NCI-H1694 (cell line): ENCODE data around the gene GALNT3.

Experiments used
- DNase-seq: peaks from one replicate; lab custom pipeline; 2025; lab: John Stamatoyannopoulos, UW

Gene GALNT3

DNA sequence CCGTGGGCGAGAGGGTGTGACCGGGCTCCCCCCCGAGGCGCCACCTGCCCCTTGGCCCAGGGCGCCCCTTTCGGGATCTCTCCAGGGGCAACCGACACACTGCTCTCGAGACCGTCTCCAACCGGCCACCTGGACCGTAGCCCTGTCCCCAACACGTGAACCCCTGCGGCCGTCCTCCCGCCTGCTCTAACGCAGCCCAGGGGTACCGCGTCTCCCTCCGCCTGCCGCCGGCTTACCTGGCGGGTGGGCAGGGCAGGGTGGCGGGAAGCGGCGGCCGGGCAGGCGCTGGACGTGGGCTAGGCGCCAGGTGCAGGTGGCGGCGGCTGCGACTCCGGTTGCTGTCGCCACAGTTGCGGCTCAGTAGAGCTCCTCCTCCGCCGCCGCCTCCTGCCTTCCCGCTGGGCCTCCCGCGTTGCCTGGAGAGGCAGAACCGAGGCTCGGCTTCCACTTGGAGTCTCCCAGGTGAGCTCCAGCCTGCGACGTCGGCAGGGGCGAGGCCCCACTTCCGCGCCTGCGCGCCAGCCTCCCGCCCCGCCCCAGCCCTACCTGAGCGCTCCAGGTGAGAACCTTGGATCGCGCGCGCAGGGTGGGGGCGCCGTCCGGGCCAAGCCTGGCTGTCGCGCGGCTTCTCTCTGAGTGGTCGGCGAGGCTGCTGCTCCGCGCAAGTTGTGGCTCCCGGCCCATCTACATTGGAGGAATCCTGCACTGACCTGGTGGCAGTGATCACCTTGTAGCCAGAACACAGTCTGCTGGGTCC lies at the start of gene GALNT3:
Gene GALNT3 (minus strand): TSS at position 469 of the 757 bp plus-strand sequence. CDS start 23,547 bp downstream, outside the sequence.
- no peak for DNase-seq

DNA sequence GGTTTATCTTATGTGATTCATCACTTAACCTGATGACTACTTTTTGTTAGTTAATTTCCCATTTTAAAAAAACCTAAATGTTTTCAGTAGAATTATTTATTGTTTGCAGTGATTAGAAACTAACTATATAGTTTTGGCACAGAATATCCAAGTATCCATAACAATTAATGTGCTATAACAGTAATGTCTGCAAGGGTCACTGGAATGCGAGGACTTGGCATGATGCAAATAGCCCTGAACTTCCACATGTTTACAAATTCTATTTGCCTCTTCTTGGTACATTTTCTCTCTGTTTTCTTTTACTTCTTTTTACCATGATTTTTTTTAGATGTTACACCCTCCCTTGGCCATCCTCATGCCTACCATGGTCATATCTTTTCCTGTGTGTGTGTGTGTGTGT lies 49.3 kb upstream of the GALNT3 start:
- no peak for DNase-seq

DNA sequence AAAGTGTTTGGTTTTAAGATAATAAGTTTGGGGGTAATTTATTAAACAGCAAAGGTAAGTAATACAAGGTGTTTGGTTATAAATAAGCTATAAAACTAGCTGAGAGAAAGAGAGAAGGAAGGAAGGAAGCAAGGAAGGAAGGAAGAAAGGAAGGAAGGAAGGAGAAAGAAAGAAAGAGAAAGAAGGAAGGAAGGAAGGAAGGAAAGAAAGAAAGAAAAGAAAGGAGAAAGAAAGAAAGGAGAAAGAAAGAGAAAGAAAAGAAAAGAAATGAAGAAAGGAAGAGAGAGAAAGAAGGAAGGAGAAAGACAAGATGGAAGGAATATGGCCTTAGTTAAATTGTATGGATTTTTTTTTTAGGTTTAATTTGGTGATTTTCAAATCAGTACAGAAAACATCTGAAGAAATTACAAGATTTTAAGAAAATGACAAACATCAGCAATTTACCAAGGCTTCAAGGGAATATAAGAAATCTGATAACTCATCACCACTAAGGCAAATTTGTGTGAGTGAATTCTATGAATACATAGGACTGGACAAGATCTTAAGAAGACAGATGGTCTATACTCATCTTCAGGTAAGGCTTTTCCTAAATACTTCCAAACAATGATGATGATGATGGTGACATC lies 46.4 kb upstream of the GALNT3 start:
- DNase-seq, result no peak

DNA sequence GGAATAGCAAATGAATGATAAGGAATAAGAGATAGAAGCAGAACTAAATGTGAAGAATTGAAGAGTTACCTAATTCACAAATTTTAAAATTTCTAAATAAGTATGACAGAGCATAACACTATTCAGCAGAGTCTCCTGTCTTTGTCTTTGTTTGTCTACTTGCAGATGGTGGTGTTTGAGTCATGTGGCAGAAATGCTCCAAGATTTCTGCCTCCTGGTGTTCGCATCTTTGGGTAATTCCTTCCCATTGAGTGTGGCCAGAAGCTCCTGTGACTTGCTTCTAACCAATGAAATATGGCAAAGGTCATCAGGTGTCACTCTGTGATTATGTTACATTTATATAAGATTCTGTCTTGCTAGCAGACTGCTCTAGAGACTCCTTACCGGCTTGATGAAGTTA lies 45.6 kb upstream of the GALNT3 start:
- DNase-seq, result no peak

DNA sequence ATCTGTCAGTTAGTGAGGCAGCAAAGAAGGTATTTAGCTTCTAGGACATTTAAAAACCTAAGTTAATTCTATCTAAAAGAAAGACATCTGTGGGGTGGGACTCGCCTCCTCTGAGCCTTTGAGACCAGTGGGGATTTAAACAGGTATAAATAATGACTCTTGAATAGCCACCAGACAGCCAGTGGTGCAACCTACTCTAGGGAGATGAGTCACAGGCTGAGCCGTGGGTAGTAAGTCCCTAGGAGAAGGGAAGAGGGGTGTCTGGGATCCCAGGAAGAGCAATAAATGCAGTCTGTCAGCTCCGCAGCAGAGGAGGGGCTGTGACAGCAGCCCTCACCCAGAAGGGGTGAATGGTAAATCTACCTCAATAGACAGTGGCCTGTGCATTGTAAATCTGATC lies 43.1 kb upstream of the GALNT3 start:
- DNase-seq, result no peak

DNA sequence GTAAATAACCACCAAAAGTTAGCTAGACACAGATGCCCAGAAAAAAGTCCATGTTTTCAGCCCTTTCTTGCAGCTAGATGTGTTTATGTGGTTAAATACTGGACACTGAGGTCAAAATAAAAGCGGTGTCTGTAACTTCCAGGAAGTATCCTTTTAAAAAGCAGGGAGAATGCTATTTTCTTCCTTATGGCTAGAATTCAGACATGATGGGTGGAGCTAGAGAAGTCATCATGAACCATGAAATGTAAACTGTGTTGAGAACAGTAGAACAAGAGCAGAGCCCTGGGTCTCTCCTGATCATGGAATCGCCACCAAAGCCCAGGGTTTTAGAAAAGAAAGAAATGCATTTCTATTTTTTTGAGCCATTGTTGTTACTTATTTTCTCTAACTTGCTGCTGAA lies 41.3 kb upstream of the GALNT3 start:
- no peak for DNase-seq

DNA sequence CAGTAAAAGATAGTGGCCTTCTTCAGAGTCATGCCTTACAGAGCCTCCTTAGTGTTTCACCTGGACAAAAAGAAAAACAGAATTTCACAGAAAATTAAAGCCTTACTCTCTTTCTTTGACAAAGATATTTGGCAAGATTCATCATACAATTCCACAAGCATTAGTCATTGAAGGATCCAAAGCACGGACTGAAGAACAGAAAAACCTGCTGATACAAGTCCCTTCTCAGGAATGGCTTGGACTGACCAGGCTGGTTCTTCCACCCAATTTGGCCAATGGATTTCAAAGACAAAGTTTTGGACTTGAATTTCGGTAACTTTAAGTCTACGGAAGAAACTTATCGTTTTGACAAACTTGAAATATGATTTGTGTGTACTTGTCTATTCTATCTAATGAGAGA lies 39.1 kb upstream of the GALNT3 start:
- no peak for DNase-seq

DNA sequence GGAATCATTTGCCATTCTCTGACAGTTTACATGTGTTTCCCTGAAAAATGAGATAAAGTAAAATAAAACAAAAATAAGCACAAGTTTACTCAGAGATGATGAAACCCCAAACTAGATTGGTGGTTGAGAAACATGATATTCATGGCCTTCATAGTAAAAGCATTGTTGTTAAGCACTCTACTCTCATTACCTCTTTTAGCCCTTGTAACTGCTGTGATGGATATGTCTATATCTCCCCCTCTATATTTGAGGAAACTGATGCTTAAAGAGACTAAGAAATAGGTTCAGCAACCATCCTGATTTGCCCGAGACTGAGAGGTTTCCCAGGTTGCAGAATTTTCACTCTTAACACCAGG lies 33.9 kb upstream of the GALNT3 start:
- no peak for DNase-seq

DNA sequence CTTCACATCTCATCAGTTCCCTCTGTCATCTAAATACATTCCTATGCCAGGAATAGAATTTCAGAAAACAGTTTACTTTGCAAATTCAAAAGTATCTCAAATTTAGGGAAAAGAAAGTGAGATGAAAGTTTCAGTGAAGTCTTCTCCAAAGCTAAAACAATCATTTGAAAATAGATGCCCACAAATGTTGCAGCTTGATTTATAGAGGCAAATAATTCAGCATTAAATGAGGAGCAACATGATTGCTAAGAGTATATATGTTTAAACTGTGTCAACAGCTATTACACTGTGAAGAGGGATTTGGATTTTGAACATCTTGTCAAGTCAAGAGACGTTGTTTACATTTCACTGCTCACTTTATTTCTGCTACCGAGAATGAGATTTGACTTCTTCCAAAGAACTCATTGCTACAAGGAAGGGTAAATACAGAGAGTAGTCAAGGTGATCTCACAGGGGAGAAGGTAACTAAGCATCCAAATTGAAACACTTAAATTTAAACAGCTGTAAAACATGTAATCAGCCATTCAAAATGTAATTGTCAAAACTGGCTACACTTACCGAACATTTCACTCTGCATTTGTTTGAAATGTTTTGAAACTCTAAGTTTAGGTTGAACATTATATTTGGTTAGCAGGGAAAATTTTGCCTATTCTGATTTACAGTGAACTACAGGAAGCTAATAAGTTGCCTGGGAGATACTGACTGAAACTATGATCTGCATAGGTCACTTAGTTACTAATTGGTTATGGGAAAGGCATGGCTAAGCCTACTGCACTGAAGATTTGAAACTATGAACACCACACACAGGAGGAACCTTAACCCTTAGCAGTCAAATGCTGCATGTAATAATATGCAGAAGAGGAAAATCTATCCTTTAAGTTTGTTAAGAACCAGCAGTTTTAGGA lies 33.2 kb upstream of the GALNT3 start:
- DNase-seq, result no peak

DNA sequence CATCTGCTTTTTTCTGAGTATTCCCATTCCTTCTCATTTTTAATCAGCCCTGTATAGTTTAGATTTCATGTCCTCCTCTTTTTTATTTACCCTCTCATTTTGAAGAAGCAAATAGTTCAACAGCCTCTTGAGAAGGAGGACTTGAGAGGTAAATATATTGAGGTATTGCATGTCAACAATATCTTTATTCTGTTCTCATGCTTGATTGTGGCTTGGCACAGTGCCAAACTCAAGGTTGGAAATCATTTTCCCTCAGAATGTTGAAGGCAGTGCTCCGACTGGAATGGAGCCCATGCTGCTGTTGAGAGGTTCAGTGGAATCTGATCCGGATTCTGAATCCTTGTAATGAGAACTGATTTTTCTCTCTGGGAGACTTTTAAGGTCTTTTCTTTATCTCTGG lies 31.0 kb upstream of the GALNT3 start:
- DNase-seq, result peak; percentile 6

DNA sequence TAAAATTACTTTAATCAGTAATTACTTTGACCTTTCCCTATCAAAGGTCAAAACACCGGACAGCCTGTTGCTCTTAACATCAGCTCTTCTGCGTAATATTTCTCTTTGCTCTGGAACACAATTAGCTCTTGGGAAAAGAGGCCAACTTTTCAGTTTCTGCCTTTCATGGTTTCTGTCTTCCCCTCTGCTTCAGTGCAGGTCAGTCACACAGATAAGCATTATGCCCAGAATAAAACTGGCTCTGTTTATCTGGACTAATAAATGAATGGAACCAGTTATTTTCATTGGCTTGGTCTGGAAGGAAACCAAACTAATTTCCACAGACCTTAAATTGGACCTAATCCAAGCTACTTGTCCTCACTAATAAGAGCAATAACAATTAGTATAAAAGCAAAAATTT lies 26.2 kb upstream of the GALNT3 start:
- no peak for DNase-seq

DNA sequence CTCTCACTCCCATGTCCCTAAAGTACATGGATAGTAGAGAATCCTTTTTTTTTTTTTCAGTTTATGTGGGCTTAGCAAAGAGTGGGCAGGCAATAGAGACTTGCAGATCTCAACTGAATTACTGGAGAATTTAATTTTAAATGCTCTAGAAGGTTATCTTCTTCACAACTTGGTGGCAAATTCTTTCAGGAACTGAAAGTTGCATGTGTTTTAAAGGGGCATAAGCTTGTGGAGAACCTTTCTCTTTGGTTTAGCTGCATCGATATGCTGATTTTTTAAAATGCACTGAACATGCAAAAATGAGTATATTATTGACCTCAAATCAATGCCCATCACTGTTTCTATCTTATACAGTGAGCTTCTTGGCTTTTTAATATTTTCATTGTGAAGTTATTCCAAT lies 24.9 kb upstream of the GALNT3 start:
- DNase-seq, result no peak

DNA sequence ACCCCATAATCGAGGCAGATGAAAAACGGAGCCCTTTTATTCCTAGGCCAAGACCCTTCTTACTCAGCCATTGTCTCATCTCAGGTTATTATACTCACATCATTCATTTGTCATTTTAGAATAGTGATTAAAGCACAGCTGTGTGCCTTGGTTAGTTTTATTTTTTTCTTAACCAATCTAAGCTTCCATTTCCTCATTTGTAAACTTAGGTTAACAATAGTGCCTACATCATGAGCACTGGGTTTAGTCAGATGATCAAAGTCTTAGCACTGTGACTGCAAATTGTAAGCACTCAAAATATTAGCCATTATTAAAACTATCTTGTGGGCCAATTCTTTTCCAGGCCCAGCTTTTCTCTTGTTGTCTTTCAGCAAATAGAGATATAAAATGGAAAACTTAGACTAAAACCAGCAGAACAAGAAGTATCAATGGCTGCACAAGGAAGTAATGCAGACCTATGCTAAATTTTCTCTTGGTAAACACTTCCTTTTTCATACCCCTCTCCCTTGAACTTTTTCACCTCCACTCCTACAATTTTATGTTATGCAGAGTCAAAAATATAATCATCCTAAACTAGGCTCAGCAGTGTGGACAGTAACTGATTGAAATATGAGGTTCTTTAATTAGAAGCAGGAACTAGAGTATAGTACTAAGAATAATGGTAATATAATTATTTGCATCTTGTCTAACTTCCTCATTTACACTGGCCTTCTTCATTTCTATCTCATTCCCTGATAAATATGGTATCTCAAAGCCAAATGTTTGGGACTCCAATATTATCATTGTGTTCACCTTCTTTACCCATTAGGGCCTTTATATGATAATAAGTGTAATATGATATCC lies 21.5 kb upstream of the GALNT3 start:
- DNase-seq, result no peak

DNA sequence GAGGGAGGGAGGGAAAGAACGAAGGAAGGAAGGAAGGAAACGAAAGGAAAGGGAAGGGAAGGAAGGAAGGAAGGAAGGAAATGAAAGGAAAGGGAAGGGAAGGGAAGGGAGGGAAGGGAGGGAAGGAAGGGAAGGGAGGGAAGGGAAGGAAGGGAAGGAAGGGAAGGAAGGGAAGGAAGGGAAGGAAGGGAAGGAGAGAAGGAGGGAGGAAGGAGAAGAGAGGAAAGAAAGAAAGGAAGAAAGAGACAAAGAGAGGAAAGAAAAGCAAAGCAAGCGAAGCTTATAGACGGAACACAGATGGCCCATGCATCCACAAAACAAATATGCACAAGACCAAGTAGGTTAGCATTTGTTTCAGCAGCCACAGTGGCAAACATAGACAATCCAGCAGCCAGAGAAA lies 20.4 kb upstream of the GALNT3 start:
- no peak for DNase-seq

DNA sequence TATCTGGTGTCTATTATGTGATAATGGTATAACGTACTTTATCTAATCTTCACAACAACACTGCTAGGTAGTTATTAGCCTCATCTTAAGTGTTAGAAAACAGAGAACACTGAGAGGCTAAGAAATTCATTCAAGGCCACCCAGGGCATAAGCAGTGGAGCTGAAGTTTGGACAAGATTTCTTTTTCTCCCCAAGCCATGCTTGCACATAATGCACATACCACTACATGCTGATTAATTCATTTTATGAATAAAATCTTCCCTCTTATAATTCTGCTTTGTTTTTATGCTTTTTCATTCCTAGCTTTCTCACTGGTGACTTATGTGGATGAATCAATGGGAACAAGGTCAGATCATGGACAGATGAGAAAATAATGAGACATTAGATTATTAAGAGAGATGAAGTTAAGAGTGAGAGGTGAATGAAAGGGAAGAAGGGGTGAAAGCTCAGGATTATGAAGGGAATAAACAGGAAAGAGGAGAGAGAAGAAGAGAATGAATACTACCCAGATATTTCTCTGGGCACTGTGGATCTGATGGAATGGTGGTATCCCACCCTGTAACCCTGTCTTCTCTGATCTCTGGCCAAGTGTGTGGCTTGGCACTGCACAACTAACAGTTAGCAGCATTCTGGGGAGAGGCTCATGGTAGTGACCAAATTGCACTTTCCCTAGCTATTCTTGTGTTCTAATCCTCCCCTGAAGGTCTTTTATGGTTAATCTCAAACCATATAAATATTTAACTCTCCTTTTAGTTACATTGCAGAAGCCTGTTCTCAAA lies 17.7 kb upstream of the GALNT3 start:
- no peak for DNase-seq

DNA sequence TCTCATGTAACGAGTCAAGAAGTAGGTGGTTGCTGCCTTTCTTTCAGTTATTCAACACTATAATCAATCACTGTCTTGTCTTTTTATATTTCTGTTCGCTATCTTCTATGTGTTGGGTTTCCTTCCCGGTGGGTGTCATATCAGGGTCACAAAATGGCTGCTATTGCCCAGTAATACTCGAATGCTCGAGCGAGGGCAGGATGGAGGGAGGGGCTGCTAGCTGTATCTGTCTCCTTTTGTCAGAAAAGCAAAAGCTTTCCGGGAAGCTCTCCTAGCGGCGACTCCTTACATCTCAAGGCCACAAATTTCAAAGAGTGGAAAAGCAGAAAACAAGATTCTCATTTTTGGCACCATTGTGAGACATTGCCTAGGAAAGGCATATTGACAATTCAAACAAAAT lies 16.4 kb upstream of the GALNT3 start:
- DNase-seq, result no peak

DNA sequence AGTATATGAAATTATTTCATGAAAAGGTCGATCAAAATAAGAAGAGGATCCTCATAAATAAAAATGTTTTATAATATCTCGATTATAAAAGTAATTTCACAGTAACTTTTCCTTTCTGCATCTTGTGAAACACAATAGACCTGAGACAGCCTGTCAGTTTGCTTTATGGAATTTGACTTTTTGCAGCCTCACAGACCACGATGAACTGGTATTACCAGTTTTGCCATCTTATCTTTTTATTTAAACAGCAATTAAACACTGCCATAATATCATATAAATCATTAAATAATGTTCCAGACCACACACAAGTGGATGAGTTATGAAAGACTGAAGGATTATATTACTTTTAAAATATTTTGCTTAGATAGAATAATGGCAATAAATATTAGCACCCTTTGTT lies 10.7 kb upstream of the GALNT3 start:
- DNase-seq, result no peak

DNA sequence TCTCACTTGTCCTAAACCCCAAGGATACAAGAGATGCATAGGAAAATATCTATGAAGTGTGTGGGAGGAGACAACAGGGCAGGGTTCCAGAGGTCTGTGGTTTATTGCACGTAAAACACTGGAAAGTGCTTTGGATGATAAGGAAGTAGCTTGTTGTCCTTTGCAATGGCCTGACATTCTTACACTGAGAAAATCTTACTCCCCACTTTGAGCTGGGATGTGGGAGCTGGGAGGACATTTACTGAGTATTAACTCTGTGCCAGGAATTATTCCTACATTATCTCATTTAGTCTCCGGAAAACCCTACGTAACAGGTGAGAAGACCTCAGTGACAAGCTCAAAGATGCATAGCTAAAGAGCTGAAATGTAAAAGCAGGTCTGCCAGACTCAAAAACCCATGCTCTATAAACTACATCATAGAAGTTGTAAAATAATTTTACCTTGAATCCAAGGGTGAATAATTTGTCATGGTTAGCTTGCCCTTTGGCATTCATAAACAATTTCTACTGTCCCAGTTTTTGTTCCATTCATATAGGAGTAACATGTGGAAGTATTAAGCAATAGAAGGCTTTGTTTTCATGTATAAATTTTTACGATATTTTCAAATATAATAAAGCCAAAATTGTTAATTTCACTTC lies 9.2 kb upstream of the GALNT3 start:
- DNase-seq, result no peak

DNA sequence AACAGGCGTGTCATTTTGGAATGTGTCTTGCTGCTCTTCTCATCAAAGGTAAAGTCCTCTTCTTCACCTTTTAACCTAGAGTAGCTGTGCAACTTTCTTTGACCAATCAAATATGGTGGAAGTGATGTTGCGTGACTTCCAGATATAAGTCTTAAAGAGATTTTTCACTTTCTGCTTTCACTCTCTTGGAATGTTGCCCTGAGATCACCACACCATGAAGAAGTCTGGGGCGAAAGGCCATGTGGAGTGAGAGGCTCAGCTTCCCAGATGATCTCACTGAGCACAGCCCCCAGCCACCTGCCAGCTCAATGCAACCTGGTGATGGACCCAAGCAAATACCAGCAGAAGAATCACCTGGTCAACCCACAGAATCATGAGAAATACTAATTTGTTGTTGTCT lies 7.1 kb upstream of the GALNT3 start:
- DNase-seq, result no peak

DNA sequence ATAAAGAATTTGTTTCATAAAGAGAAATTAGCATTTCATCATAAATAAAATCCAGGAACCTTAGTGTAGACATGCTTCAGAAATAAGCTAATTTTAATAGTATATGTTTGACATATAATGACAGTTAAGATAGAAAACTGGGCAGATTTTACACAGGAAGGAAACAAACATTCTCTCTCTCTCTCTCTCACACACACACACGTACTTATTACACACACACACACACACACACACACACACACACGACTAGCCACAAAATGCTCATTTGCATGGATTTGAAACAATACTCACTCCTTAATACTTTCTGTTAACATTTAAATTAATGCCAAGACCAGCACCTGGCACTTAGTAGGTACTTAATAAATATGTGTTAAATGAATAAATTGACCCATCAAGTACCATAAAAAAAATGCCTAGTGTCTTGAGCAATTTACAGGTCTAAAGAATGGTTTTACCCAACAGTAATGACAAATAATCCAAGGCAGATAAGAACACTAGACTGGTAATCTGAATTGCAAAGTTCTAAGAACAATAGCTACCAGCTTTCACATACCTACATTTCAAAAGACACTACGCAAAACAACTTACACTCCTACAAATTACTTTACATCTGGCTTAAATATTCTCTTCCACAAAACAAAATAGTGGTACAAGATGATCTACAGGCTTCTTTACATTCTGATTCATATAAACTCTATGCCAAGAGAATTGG lies 2.9 kb upstream of the GALNT3 start:
- DNase-seq, result no peak
